Measurements from ENCODE around the gene NOS1AP.

NOS1AP gene

GRCh38 chr1:162224267-162224666, 154.8 kb downstream of the NOS1AP start:
- no peak for DNase-seq

GRCh38 chr1:162228586-162228985, 159.1 kb downstream of the NOS1AP start:
- no peak for DNase-seq

- DNase-seq, result no peak
These were observed 160.1 kb downstream of the NOS1AP start for GRCh38 chr1:162229549-162229948.

- no peak for DNase-seq
These were observed 160.6 kb downstream of the NOS1AP start for GRCh38 chr1:162230096-162230495.

GRCh38 chr1:162230517-162230916, 161.0 kb downstream of the NOS1AP start:
- no peak for DNase-seq

- no peak for DNase-seq
These were observed 162.7 kb downstream of the NOS1AP start for GRCh38 chr1:162232034-162232711.

- DNase-seq, result no peak
These were observed 163.6 kb downstream of the NOS1AP start for GRCh38 chr1:162233066-162233465.

GRCh38 chr1:162233937-162234336, 164.4 kb downstream of the NOS1AP start:
- no peak for DNase-seq

- no peak for DNase-seq
These were observed 165.1 kb downstream of the NOS1AP start for GRCh38 chr1:162234571-162234970.

GRCh38 chr1:162235241-162235800, 165.8 kb downstream of the NOS1AP start:
- no peak for DNase-seq

GRCh38 chr1:162236201-162236600, 166.7 kb downstream of the NOS1AP start:
- DNase-seq, result no peak

- DNase-seq, result no peak
These were observed 167.1 kb downstream of the NOS1AP start for GRCh38 chr1:162236618-162237017.

GRCh38 chr1:162240577-162240976, 171.1 kb downstream of the NOS1AP start:
- DNase-seq, result no peak

- no peak for DNase-seq
These were observed 173.3 kb downstream of the NOS1AP start for GRCh38 chr1:162242804-162243203.

- DNase-seq, result no peak
These were observed 179.5 kb downstream of the NOS1AP start for GRCh38 chr1:162248854-162249535.

- no peak for DNase-seq
These were observed 180.7 kb downstream of the NOS1AP start for GRCh38 chr1:162250004-162250730.

GRCh38 chr1:162251102-162251501, 181.6 kb downstream of the NOS1AP start:
- DNase-seq, result no peak

- DNase-seq, result no peak
These were observed 182.7 kb downstream of the NOS1AP start for GRCh38 chr1:162252214-162252613.

- DNase-seq, result no peak
These were observed 184.3 kb downstream of the NOS1AP start for GRCh38 chr1:162253790-162254189.

GRCh38 chr1:162256287-162256686, 186.8 kb downstream of the NOS1AP start:
- no peak for DNase-seq

- no peak for DNase-seq
These were observed 188.9 kb downstream of the NOS1AP start for GRCh38 chr1:162258394-162258793.

- DNase-seq, result no peak
These were observed 190.5 kb downstream of the NOS1AP start for GRCh38 chr1:162259894-162260455.

- DNase-seq, result no peak
These were observed 194.6 kb downstream of the NOS1AP start for GRCh38 chr1:162264108-162264507.

All from right hindlimb (tissue), 1 donor.